ENCODE results near the gene KIN. TPM values are rescaled to one million over a fixed set of nuclear protein-coding genes. Genes with fewer than 3 reads are reported as not detected.
"Not testable (repeated sequence)": the region's sequence is repeated elsewhere in the genome, so short reads cannot be mapped to it uniquely, and the experiment has no call there.

The KIN gene
- total RNA-seq, 1 donor from 2014 or later, result 9.8 TPM

DNA sequence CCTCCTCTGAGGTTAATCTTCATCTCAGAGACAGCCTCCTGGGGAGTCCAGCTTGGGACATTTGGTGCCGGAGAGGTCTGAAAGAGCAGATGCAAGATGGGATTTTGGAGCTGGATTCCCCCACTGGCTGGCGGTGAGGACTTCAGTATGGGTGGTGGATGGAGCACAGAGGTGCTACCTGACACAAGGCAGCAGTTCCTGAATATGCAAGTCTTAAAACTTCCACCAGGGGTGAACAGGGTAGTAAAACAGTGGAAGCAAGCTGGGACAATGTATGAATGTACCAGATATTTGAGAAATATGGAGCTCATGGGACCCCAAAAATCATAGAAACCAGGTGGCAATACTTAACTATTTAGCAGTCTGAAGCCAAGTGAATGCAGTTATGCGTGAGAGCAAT, 25.7 kb upstream of the KIN start:
- intact Hi-C loops (cut with micrococcal nuclease), result no loop called here
- no peaks in the 10 kb centered on the region for H3K9me3 Mint-ChIP-seq

DNA sequence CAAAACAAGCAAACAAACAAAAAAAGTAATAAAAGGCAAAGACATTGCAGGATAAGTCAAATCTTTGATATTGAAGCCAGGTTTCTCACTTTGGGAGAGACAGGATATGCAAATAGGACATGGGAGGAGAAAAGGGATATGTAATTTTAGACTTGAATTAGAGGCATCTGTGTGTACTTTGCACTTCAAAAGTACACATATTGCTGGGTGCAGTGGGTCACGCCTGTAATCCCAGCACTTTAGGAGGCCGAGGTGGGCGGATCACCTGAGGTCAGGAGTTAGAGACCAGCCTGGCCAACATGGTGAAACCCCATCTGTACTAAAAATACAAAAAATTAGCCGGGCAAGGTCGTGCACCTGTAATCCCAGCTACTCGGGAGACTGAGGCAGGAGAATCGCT, 23.9 kb upstream of the KIN start:
- H3K4me3 Mint-ChIP-seq (ENCODE audit: low read depth); DNase-seq (ENCODE audit: low spot score); intact Hi-C loops (cut with micrococcal nuclease); H3K4me1 Mint-ChIP-seq (ENCODE audit: low read depth); H3K36me3 Mint-ChIP-seq (ENCODE audit: low read depth); H3K27ac Mint-ChIP-seq; H3K9me3 Mint-ChIP-seq; H3K27me3 Mint-ChIP-seq (ENCODE audit: low read depth): not testable (repeated sequence)

More for the DNA sequence above, 25.7 kb upstream of the KIN start:
- DNase-seq (ENCODE audit: low spot score), result no peak
- Mint-ChIP-seq H3K27ac (no peak overlapping the region), H3K4me3 (ENCODE audit: low read depth) (no peak overlapping the region), H3K4me1 (ENCODE audit: low read depth) (peaks cover 6% of the 10 kb centered on the region), H3K27me3 (ENCODE audit: low read depth) (peaks cover 8% of the 10 kb centered on the region), H3K36me3 (ENCODE audit: low read depth) (no peaks in the 10 kb centered on the region)

DNA sequence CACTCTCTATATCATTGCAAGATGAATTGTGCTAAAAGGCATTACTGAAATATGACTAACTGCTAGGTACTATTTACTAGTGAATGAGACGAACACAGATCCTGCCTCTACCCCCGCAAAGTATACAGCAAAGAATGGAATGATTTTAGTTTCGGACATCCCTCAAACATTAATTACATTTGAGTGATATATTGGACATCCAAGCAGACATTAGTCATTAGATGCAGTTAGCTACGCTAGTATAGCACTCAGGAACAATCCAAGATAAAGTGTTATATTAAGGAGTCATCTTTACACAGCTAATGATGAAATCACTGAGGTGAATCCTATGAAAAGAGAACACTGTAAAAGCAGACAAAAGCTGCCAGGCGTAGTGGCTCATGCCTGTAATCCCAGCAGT, 23.2 kb upstream of the KIN start:
- DNase-seq (ENCODE audit: low spot score), result no peak
- H3K36me3 Mint-ChIP-seq (ENCODE audit: low read depth), result peaks cover 10% of the 10 kb centered on the region
- no peak overlapping the region for H3K27ac Mint-ChIP-seq
- peaks cover 3% of the 10 kb centered on the region for H3K27me3 Mint-ChIP-seq (ENCODE audit: low read depth)
- H3K9me3 Mint-ChIP-seq, result no peaks in the 10 kb centered on the region
- H3K4me1 Mint-ChIP-seq (ENCODE audit: low read depth), result no peaks in the 10 kb centered on the region
- intact Hi-C loops (cut with micrococcal nuclease), result no loop called here
- H3K4me3 Mint-ChIP-seq (ENCODE audit: low read depth), result no peak overlapping the region

DNA sequence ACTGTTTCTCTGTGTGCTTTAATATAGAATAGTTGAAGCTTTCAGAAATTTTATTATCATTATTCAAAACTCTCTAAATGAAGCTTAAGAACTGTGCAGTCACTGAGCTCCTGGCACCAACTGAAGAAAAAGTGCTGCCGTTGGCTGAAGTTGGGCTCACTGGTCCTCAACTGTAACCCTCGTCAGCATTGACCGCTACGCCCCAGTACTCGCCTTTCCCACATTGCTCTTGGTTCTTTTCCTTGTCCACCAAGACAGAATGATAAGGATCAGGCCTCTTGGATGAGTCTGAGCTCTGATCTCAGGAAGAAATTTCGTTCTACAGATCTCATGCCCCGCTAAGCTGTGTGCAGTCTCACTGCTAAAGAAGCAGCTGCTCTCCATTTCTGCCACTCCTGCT, 22.6 kb upstream of the KIN start:
- Mint-ChIP-seq H3K36me3 (ENCODE audit: low read depth) (peaks cover 11% of the 10 kb centered on the region), H3K27me3 (ENCODE audit: low read depth) (peaks cover 3% of the 10 kb centered on the region), H3K27ac (no peak overlapping the region), H3K4me3 (ENCODE audit: low read depth) (no peak overlapping the region), H3K4me1 (ENCODE audit: low read depth) (no peaks in the 10 kb centered on the region), H3K9me3 (no peaks in the 10 kb centered on the region)
- intact Hi-C loops (cut with micrococcal nuclease), result no loop called here
- no peak for DNase-seq (ENCODE audit: low spot score)

DNA sequence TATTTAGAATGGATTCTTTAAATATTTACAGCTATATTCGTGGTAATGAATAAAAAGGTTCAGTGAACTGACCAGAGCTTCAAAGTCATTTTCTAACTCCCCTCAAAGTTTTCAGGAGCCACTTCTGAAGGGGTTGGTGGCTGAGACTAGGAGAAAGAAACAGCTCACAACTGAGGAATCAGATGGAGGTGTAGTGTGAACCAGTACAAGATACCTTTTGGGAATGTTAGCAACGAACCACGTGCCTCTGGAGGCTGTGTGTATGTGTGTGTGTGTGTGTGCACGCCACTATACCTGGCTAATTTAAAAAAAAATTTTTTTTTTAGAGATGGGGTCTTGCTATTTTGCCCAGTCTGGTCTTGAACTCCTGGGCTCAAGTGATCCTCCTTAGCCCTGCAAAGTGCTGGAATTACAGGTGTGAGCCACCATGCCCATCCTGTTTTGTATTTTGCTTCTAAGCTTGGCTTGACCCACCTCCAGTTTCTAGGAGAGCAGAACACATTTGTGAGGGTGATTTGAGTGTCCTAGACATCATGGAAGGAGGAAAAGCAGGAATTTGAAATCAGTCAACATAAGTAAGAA, 21.0 kb upstream of the KIN start:
- Mint-ChIP-seq H3K4me3 (ENCODE audit: low read depth) (no peak overlapping the region), H3K4me1 (ENCODE audit: low read depth) (no peaks in the 10 kb centered on the region), H3K27me3 (ENCODE audit: low read depth) (no peaks in the 10 kb centered on the region), H3K36me3 (ENCODE audit: low read depth) (peaks cover 27% of the 10 kb centered on the region), H3K27ac (no peak overlapping the region), H3K9me3 (no peaks in the 10 kb centered on the region)
- no peak for DNase-seq (ENCODE audit: low spot score)
- intact Hi-C loops (cut with micrococcal nuclease), result no loop called here

DNA sequence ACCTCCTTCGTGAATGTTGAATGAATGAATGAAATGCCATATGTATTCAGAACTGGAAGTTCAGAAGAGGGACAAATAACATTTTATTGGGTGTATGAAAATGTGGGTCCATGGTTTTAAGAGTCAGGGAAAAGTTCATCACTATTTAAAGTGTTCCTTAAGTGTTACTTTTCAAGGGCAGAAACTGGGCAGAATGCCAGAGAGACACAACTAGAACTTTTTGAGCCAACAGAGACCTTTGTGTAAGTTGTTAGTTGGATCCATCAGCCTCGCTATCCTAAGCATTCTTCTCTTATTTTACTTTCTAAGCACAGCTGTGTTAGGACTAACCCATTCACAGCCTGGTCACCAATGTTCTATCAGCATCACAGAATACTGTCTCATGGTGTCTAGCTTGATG, 16.9 kb upstream of the KIN start:
- DNase-seq (ENCODE audit: low spot score), result no peak
- intact Hi-C loops (cut with micrococcal nuclease), result no loop called here
- peaks cover 58% of the 10 kb centered on the region for H3K36me3 Mint-ChIP-seq (ENCODE audit: low read depth)
- no peak overlapping the region for H3K27ac Mint-ChIP-seq
- no peaks in the 10 kb centered on the region for H3K9me3 Mint-ChIP-seq
- H3K27me3 Mint-ChIP-seq (ENCODE audit: low read depth), result no peaks in the 10 kb centered on the region
- H3K4me1 Mint-ChIP-seq (ENCODE audit: low read depth), result no peaks in the 10 kb centered on the region
- no peak overlapping the region for H3K4me3 Mint-ChIP-seq (ENCODE audit: low read depth)

DNA sequence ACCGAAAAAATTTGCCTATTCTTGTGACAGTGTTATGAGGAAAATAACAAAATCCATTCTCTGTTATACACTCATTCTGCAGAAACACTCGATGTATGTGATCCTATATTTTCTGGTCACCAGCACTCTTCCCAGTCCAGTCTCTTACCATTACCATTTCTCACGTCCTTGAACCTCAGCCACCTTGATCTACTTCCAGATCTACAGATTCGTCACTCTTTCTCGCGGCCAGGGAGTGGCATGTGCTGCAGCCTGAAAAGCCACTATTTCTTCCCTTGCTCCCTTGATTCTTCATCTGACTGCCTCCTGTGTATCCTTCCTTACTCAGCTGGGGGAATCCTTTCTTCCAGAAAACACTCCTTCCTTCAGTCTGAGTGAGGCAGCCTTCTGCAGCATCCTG, 16.4 kb upstream of the KIN start:
- Mint-ChIP-seq H3K27me3 (ENCODE audit: low read depth) (no peaks in the 10 kb centered on the region), H3K9me3 (no peaks in the 10 kb centered on the region), H3K4me3 (ENCODE audit: low read depth) (no peak overlapping the region), H3K27ac (peak overlapping the region; percentile 9), H3K36me3 (ENCODE audit: low read depth) (peaks cover 63% of the 10 kb centered on the region), H3K4me1 (ENCODE audit: low read depth) (no peaks in the 10 kb centered on the region)
- no peak for DNase-seq (ENCODE audit: low spot score)
- intact Hi-C loops (cut with micrococcal nuclease), result no loop called here

DNA sequence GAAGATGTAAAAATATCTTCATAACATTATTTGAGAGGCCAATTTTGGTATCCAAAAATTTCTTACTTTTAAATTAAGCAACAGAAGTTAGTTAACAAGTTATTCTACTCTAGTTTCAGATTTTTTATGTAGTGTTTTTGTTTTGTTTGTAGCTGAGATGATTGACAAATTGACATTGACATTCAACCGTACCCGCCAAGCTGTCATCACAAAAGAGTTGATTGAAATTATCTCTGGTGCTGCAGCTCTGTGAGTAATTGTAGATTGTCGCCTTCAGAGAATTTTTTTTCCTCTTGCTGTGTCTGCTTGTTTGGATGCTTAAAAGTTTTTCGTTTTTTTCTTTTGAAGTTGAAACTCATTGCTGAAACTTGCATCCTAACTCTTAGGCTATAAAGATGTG, 14.8 kb upstream of the KIN start:
- no peak overlapping the region for H3K4me3 Mint-ChIP-seq (ENCODE audit: low read depth)
- H3K27me3 Mint-ChIP-seq (ENCODE audit: low read depth), result no peaks in the 10 kb centered on the region
- no peak overlapping the region for H3K27ac Mint-ChIP-seq
- no peak for DNase-seq (ENCODE audit: low spot score)
- H3K9me3 Mint-ChIP-seq, result no peaks in the 10 kb centered on the region
- peaks cover 71% of the 10 kb centered on the region for H3K36me3 Mint-ChIP-seq (ENCODE audit: low read depth)
- peaks cover 5% of the 10 kb centered on the region for H3K4me1 Mint-ChIP-seq (ENCODE audit: low read depth)
- intact Hi-C loops (cut with micrococcal nuclease), result no loop called here

DNA sequence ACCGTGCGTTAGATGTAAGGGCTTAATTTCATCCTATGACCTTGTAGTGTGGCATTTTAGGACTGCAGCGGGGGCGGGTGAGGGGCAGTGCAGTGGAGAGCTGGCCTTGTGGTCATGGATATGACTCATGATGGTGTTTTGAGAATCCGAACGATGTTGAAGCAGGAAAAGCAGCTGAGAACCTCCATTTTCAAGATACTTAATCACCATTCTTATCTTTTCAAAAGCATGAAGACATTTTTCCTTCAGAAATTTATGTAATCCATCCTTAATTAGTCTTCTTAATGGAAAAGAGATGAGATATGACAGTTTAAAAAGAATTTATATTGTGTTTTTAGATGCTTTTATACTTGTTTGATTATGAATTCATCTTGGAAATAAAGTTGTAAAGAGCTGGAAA, 9.8 kb upstream of the KIN start:
- H3K36me3 Mint-ChIP-seq (ENCODE audit: low read depth), result peaks cover 69% of the 10 kb centered on the region
- no peak for DNase-seq (ENCODE audit: low spot score)
- no peaks in the 10 kb centered on the region for H3K9me3 Mint-ChIP-seq
- H3K4me3 Mint-ChIP-seq (ENCODE audit: low read depth), result no peak overlapping the region
- H3K27ac Mint-ChIP-seq, result peak overlapping the region; percentile 64
- H3K4me1 Mint-ChIP-seq (ENCODE audit: low read depth), result peaks cover 40% of the 10 kb centered on the region
- intact Hi-C loops (cut with micrococcal nuclease), result no loop called here
- H3K27me3 Mint-ChIP-seq (ENCODE audit: low read depth), result no peaks in the 10 kb centered on the region

DNA sequence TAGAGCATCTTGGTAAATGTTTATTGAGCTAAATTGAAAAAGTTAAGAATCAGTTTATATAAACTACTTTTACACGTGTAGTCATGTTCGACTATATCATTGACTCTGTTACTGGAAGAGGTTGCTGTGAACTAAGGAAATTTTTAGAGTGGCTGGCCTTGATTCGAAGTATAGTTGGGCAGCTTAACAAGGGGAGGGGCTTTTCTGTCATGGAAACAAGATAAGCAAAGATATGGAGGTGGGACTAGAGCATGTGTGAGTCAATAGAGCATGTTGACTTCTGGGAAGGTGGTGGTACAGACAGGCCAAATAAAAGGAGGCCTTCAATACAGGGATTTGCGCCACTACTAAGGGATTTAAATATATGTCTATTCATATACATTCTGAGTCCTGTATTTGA, 7.8 kb upstream of the KIN start:
- H3K27me3 Mint-ChIP-seq (ENCODE audit: low read depth), result no peaks in the 10 kb centered on the region
- H3K27ac Mint-ChIP-seq, result peak overlapping the region; percentile 3
- H3K4me3 Mint-ChIP-seq (ENCODE audit: low read depth), result no peak overlapping the region
- intact Hi-C loops (cut with micrococcal nuclease), result no loop called here
- H3K36me3 Mint-ChIP-seq (ENCODE audit: low read depth), result peaks cover 71% of the 10 kb centered on the region
- H3K4me1 Mint-ChIP-seq (ENCODE audit: low read depth), result peaks cover 51% of the 10 kb centered on the region
- DNase-seq (ENCODE audit: low spot score), result no peak
- no peaks in the 10 kb centered on the region for H3K9me3 Mint-ChIP-seq

DNA sequence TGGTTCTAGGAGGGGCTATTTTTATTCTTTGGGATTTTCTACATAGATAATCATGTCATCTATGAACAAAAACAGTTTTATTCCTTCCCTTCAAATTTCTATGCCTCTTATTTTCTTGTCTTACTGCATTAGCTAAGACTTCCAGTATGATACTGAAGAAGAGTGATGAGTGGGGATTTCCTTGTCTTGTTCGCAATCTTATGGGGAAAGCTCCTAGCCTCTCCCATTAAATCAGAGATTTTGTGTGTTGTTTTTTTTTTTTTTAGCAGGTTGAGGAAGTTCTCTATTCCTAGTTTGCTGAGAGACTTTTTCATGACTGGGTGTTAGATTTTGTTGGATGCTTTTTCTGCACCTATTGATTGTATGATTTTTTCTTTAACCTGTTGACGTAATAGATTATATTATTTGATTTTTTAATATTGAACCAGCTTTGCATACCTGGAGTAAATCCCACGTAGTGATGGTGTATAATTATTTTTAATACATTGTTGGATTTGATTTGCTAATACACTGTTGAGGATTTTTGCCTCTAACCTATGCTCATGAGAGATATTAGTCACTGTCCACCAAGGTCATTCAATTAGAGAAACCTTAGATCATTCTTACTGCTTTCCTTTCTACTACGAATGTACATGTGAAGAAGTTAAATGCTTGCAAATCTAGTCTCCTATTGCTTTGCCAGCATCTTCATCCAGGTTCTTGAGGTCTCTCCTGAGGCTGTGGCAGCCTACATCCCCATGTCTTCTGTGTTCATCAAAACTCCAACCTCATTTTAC, 6.6 kb upstream of the KIN start:
- intact Hi-C loops (cut with micrococcal nuclease), result no loop called here
- Mint-ChIP-seq H3K4me1 (ENCODE audit: low read depth) (peaks cover 59% of the 10 kb centered on the region), H3K9me3 (no peaks in the 10 kb centered on the region), H3K4me3 (ENCODE audit: low read depth) (no peak overlapping the region), H3K36me3 (ENCODE audit: low read depth) (peaks cover 67% of the 10 kb centered on the region), H3K27ac (peak overlapping the region; percentile 11), H3K27me3 (ENCODE audit: low read depth) (no peaks in the 10 kb centered on the region)
- no peak for DNase-seq (ENCODE audit: low spot score)

DNA sequence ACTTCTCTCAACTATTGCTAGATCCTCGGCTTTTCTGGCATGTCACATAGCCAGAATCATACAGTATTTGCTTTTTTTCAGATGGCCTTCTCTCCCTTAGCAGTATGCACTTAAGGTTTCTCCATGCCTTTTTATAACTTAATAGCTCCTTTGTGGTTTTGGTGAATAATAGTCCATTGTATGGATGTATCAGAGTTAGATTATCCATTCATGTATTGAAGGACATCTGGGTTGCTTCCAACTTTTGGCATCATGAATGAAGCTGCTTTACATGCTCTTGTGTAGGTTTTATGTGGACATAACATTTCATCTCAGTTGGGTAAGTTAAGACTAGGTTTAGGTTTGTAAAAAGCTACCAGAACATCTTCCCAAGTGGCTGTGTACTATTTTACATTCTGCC, 4.7 kb upstream of the KIN start:
- Mint-ChIP-seq H3K9me3 (no peaks in the 10 kb centered on the region), H3K4me1 (ENCODE audit: low read depth) (peaks cover 55% of the 10 kb centered on the region), H3K36me3 (ENCODE audit: low read depth) (peaks cover 55% of the 10 kb centered on the region), H3K27me3 (ENCODE audit: low read depth) (no peaks in the 10 kb centered on the region), H3K27ac (no peak overlapping the region), H3K4me3 (ENCODE audit: low read depth) (no peak overlapping the region)
- intact Hi-C loops (cut with micrococcal nuclease), result no loop called here
- DNase-seq (ENCODE audit: low spot score), result no peak

DNA sequence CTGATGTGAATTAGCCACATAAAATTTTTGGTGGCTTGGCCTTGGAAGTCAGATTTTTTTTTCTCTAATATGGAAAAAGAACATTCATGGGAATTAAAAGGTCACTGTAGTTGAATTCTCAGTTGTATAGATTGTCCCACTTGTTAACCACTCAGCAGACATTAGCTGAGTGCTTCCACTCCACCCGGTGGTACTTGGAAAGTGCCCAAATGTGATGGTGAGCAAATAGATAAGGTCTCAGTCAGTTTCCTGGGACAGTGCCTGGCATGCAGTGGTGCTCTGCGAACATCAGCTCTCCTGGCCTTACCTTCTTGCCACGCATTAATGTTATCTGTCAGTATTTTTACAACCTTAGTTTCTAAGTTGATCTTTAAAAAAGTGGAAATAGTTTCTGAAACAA, 1.6 kb upstream of the KIN start:
- DNase-seq (ENCODE audit: low spot score), result no peak
- intact Hi-C loops (cut with micrococcal nuclease), result loop anchor here (10.0 kb wide), 1 partner anchor 1515 kb away; no protein-coding TSS in a partner anchor
- no peak overlapping the region for H3K27ac Mint-ChIP-seq

More for the DNA sequence above, 1.6 kb upstream of the KIN start:
- Mint-ChIP-seq H3K4me3 (ENCODE audit: low read depth) (no peak overlapping the region), H3K9me3 (no peaks in the 10 kb centered on the region), H3K4me1 (ENCODE audit: low read depth) (peaks cover 41% of the 10 kb centered on the region), H3K27me3 (ENCODE audit: low read depth) (no peaks in the 10 kb centered on the region), H3K36me3 (ENCODE audit: low read depth) (peaks cover 39% of the 10 kb centered on the region)
